Peyer's patch (tissue), 4 donors: Measurements from ENCODE around the gene SPIN1. TPM values are rescaled to one million over a fixed set of nuclear protein-coding genes. Genes with fewer than 3 reads are reported as not detected.

Experiments
- DNase-seq, 3 donors: peaks; one replicate each; pipeline ENCODE4 v3.0.0-alpha.2; 2017 to 2019
- H3K27ac ChIP-seq, 4 donors: fragments of 200-600 bp; sonication (generic); one replicate each; pipeline ENCODE4 v1.5.1; 2016 to 2019
- H3K27me3 ChIP-seq, 2 donors: fragments of 200-600 bp; sonication (generic); one replicate each; pipeline ENCODE4 v1.5.1; 2019
- H3K36me3 ChIP-seq, 3 donors: fragments of 200-600 bp; sonication (generic); one replicate each; pipeline ENCODE4 v1.5.1; 2016 to 2019
- H3K4me1 ChIP-seq, 4 donors: fragments of 200-600 bp; sonication (generic); one replicate each; pipeline ENCODE4 v1.5.1; 2016 to 2019
- H3K4me3 ChIP-seq, 4 donors: fragments of 200-600 bp; sonication (generic); 1 replicate in 3 of 4; 2 replicates in 1 of 4; pipeline ENCODE4 v1.5.1; 2016 to 2019; ENCODE audit warnings: mild to moderate bottlenecking in 1 of 4
- H3K9me3 ChIP-seq, 4 donors: fragments of 200-600 bp; sonication (generic); one replicate each; pipeline ENCODE4 v1.5.1; 2016 to 2019; ENCODE audit warnings: mild to moderate bottlenecking in 1 of 4
- CTCF ChIP-seq, 6 experiments: fragments of 450-650 bp in 4 of 6; fragments of 200-600 bp in 2 of 6; sonication (generic) in 1 of 6; IDR thresholded peaks; one replicate each; pipeline ENCODE4 v1.5.1; 2017 to 2019; ENCODE audit warnings: antibody characterized with exemption in 6 of 6, mild to moderate bottlenecking in 3 of 6, moderate library complexity in 1 of 6
- POLR2A ChIP-seq, 2 donors: fragments of 450-650 bp; IDR thresholded peaks; one replicate each; pipeline ENCODE4 v1.5.1; 2017; ENCODE audit warnings: antibody characterized with exemption in 2 of 2, mild to moderate bottlenecking in 2 of 2, moderate library complexity in 2 of 2
- total RNA-seq, 4 donors: library from RNA; depleted of rRNA; stranded (reverse); fragments of >200 nt; gene quantifications; one replicate each; pipeline ENCODE4 v1.1.0, GENCODE V29; 2016

SPIN1 gene
- total RNA-seq, 4 donors from 2014 or later: 48.9 to 57.8 (median 53.7) TPM

DNA sequence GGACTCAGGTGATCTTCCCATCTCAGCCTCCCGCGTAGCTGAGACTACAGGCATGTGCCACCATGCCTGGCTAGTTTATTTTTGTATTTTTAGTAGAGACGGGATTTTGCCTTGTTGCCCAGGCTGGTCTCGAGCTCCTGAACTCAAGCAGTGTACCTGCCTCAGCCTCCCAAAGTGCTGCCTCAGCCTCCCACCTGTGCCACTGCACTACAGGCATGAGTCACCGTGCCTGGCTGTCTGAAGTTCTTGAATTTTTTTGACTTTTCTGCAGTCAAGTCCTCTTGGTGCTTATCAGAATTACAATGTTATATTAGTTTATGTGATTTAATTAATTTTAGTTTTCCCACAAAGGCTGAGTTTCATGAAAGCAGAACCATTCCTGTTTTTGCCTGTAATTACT is 9.8 kb downstream of the SPIN1 start:
- TF ChIP-seq CTCF (IDR thresholded peaks at IDR 0.05) (no peak), POLR2A (IDR thresholded peaks at IDR 0.05) (no peak)
- Histone ChIP-seq H3K36me3 (no peaks in the 10 kb centered on the region), H3K4me1 (no peaks in the 10 kb centered on the region), H3K27ac (no peak overlapping the region), H3K9me3 (no peaks in the 10 kb centered on the region), H3K4me3 (no peak overlapping the region), H3K27me3 (no peaks in the 10 kb centered on the region)
- DNase-seq: no peak

- Histone ChIP-seq H3K27ac (no peak overlapping the region), H3K9me3 (no peaks in the 10 kb centered on the region), H3K27me3 (no peaks in the 10 kb centered on the region), H3K4me1 (no peaks in the 10 kb centered on the region), H3K36me3 (no peaks in the 10 kb centered on the region), H3K4me3 (no peak overlapping the region)
- no peak for TF ChIP-seq CTCF (IDR thresholded peaks at IDR 0.05)
- TF ChIP-seq POLR2A (IDR thresholded peaks at IDR 0.05): no peak
- DNase-seq: no peak
Observed at GRCh38 chr9:88399966-88400365, 11.7 kb downstream of the SPIN1 start.

DNA sequence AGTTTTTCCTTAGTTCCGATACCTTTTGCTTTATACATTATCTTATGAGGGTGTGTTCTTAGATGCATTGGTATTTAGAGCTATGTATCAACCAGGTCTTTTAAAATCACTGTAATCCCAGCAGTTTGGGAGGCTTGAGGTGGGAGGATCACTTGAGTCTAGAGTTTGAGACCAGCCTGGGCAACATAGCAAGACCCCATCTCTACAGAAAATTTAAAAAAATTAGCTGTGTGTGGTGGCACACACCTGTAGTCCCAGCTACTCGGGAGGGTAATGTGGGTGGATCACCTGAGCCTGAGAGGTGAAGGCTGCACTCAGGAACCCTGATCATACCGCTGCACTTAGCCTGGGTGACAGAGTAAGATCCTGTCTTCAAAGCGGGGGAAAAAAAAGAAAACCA is 15.1 kb downstream of the SPIN1 start:
- Histone ChIP-seq H3K4me3 (no peak overlapping the region), H3K4me1 (no peaks in the 10 kb centered on the region), H3K27ac (no peak overlapping the region), H3K36me3 (no peaks in the 10 kb centered on the region), H3K27me3 (no peaks in the 10 kb centered on the region), H3K9me3 (no peaks in the 10 kb centered on the region)
- DNase-seq: no peak
- TF ChIP-seq POLR2A (IDR thresholded peaks at IDR 0.05): no peak
- TF ChIP-seq CTCF (IDR thresholded peaks at IDR 0.05): no peak

- no peak overlapping the region for H3K4me3 ChIP-seq
- no peaks in the 10 kb centered on the region for H3K4me1 ChIP-seq
- H3K36me3 ChIP-seq: no peaks in the 10 kb centered on the region
- no peak for TF ChIP-seq POLR2A (IDR thresholded peaks at IDR 0.05)
- no peak for TF ChIP-seq CTCF (IDR thresholded peaks at IDR 0.05)
- no peaks in the 10 kb centered on the region for H3K9me3 ChIP-seq
- no peak for DNase-seq
- H3K27me3 ChIP-seq: no peaks in the 10 kb centered on the region
- no peak overlapping the region for H3K27ac ChIP-seq
Observed at GRCh38 chr9:88406051-88406450, 17.8 kb downstream of the SPIN1 start.

- Histone ChIP-seq H3K36me3 (peaks cover 0 to 11% (median 0%) of the 10 kb centered on the region in 3 donors), H3K27me3 (no peaks in the 10 kb centered on the region), H3K27ac (no peak overlapping the region), H3K4me3 (no peak overlapping the region), H3K4me1 (no peaks in the 10 kb centered on the region), H3K9me3 (peaks cover 0 to 13% (median 3%) of the 10 kb centered on the region in 4 donors)
- TF ChIP-seq CTCF (IDR thresholded peaks at IDR 0.05) (no peak), POLR2A (IDR thresholded peaks at IDR 0.05) (no peak)
- DNase-seq: no peak
Observed at GRCh38 chr9:88411471-88411870, 23.2 kb downstream of the SPIN1 start.

GRCh38 chr9:88414298-88414697 is 26.1 kb downstream of the SPIN1 start:
- Histone ChIP-seq H3K9me3 (peaks cover 0 to 15% (median 6%) of the 10 kb centered on the region in 4 donors), H3K4me1 (no peaks in the 10 kb centered on the region), H3K36me3 (peaks cover 0 to 30% (median 0%) of the 10 kb centered on the region in 3 donors), H3K27ac (no peak overlapping the region), H3K4me3 (no peak overlapping the region), H3K27me3 (no peaks in the 10 kb centered on the region)
- no peak for DNase-seq
- no peak for TF ChIP-seq CTCF (IDR thresholded peaks at IDR 0.05)
- no peak for TF ChIP-seq POLR2A (IDR thresholded peaks at IDR 0.05)
